Stimulated activated CD8-positive, alpha-beta memory T cell treated with anti-CD3 and anti-CD28 coated beads, Interleukin-12 subunit alpha, Interleukin-12 subunit beta, amount 100 ng/mL, for 1 hour (primary cell): ENCODE results near the gene BAG3.
A peak's percentile ranks its signal among the peaks of the same experiment; 100 is the strongest.
"Not testable (repeated sequence)": the region's sequence is repeated elsewhere in the genome, so short reads cannot be mapped to it uniquely, and the experiment has no call there.

ENCODE experiments used
- DNase-seq: peaks from one replicate; pipeline ENCODE4 v3.0.0-alpha.2; 2020; ENCODE audit warnings: low read depth

BAG3 gene

DNA sequence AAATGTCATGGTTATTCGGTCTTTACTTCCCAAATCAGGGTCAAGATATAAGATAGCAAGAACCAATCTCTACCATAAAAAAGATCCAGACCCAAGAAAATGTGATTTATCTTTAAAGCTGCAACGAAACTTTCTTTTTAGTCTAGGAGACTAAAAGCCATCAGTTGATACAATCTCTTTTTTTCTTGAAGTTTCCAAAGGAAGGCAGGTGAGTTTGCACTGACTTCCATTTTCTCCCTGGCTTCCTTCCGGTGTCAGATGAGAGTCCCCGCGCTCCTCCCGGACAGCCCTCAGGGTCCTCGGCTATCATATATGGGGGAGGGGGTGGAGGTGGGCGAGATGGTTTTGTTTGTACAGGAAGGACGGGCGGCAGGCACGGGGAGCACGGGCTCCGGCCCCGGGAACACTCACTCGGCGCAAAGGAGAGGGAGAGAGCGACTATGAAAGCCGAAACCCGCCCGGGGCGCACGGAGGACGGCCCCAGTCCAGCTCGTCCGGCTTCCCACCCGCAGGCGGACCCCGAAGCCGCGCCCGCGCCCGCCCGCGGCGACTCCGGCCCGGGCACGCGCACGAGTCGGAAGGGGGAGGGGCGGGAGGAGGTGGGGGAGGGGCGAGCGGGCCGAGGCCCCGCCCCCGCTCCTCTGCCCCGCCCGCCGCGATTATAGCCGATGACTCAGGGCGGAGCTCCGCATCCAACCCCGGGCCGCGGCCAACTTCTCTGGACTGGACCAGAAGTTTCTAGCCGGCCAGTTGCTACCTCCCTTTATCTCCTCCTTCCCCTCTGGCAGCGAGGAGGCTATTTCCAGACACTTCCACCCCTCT, at the start of gene BAG3:
Gene BAG3 (plus strand): TSS at position 689 of the 822 bp plus-strand sequence. CDS start 296 bp downstream, outside the sequence.
- DNase-seq = peak; percentile 65

DNA sequence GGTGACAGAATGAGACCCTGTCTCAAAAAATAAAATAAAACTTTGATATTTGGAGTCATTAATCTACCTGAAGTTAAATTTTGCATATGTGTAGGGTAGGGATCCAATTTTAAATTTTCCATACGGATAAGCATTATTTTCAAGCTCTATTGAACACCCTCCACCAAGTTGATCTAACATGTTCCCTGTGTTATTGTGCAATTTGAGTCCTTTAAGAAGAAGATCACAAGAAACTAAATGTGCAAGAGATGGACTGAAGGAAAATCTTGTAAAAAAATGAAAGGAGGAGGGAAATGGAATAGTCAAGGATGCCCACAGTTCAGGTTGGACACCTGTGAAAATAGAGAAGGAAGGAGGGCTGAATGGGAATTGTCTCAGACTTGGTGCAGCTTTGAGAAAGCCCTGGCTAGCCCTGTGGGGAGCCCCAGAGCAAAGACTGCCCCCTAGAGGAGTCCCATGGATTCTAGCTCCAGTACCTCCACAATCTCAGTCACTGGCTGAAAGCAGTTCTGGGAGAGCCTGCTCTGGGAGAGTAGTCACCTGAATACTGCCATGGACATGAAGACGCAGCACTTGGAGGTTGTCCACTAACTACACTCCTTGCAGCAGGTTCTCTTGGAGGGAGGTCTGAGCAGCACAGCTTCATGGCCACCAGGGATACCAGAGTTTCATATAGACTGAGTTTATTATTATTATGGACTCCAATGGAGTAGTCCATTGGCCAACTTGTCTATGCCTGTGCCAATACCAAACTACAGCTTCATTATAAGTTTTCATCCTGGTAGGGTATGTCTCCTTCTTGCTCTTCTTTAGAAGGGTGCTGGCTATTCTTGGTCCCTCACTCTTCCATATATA, 48.7 kb upstream of the BAG3 start:
- no peak for DNase-seq

- DNase-seq = no peak
Measured at GRCh38 chr10:119604468-119604867, 46.7 kb upstream of the BAG3 start.

- no peak for DNase-seq
Measured at GRCh38 chr10:119608316-119609155, 42.6 kb upstream of the BAG3 start.

GRCh38 chr10:119609516-119609915, 41.7 kb upstream of the BAG3 start:
- no peak for DNase-seq

GRCh38 chr10:119611433-119611832, 39.7 kb upstream of the BAG3 start:
- DNase-seq = no peak

DNA sequence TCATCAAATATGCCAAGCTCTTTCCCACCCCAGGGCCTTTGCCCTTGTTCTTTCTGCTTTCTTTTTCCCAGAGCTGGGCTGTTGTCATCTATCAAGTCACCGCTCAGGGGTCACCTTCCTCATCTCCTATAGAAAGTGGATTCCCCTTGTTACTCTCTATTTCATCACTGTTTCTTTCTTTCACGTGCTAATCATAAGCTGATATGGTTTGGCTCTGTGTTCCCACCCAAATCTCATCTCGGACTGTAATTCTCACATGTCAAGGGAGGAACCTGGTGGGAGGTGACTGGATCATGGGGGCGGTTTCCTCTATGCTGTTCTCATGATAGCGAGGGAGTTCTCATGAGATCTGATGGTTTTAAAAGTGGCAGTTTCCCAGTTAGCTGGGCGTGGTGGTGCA, 37.4 kb upstream of the BAG3 start:
- no peak for DNase-seq

DNA sequence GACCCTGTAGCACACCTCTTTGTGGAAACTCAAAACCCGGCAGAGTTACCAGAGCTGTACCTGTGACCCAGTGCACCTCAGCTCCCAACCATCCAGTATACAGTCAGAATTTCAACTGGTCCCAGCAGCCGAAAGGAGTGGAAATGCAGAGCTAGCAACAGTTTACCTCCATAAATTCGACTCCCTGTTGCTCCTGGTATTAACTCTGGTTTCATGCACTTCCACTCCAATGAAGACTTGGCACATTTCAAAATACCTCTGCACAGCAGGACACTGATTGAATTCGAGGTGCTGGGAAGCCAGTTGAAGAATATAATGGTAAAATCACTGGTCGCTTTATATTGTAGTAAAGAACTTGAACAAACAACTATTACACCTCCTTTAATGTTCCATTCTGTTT, 36.5 kb upstream of the BAG3 start:
- no peak for DNase-seq

- no peak for DNase-seq
Measured at GRCh38 chr10:119616882-119617570, 34.2 kb upstream of the BAG3 start.

GRCh38 chr10:119619215-119619614, 32.0 kb upstream of the BAG3 start:
- no peak for DNase-seq

DNA sequence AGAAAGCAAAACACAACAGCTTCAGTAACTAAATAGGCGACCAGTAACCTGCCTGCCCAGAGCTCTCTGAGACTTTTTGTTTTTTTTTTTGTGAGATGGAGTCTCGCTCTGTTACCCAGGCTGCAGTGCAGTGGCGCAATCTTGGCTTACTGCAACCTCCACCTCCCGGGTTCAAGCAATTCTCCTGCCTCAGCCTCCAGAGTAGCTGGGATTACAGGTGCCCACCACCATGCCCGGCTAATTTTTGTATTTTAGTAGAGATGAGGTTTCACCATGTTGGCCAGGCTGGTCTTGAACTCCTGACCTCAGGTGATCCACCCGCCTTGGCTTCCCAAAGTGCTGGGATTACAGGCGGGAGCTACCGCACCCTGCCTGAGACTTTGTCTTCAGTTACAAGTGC, 31.4 kb upstream of the BAG3 start:
- DNase-seq = not testable (repeated sequence)

DNA sequence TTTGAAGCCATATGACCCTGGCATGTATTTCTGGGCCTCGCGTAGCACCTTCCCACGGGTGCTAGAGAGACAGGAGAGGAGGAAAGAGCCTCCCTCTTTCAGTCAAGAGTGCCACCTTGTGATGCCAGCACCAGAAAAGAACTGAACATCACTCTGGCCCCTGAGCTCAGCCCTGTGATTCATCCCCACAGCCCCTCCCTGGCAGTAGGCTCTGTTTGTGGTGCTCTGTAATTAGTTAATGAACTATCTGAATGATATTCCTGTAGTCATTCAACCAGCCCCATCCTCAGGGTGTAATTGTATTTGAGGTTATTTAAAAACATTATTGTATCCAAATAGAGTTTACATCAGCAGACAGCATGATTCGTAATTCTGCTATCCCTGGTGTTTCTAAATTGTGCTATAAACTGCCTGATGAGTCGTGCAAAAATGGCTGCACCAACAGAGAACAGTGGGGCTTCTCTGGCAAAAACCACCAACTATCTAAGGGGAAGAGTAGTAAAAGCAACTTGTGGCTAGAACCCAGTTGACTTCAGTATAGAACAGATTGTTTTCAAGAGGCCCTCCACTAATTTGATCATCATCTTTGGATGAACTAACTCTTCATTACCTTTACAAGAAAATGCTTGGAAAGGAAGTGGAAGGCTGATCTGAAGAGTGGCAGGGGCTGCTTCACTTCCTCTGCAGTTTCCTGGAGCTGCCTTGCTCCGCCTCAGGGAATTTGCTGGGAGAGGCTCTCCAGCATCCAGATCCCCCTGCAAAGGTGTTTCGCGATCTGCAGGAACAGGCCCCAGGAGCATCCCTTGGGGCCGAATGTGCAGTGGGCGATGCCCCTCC, 30.7 kb upstream of the BAG3 start:
- DNase-seq = no peak

- DNase-seq = no peak
Measured at GRCh38 chr10:119621078-119621384, 30.1 kb upstream of the BAG3 start.

DNA sequence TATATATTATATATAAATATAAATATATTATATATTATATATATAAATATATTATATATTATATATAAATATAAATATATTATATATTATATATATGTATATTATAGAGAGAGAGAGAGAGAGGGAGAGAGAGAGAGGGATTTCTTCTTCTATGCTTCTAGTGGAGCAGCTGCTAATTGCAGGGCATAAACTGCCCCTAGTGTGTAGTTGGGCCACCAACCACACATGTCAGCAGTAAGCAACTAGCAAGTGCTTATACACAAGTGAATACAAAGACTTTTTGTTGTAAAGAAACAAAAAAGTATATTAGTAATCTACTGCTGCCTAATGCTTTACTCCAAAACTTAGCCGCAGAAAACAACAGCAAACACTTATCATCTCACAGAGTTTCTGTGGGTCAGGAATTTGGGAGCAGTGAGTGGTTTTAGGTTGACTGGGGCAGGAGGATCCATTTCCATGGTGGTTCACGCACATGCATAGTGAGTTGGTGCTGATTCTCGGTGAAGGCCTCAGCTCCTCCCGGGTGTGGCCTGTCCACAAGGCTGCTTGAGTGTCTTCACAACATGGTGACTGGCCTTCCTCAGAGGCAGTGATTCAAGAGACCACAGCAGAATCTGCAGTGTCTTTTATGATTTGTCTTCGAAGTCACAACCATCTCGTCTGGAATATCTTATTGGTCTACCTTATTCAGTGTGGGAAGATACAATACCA, 25.5 kb upstream of the BAG3 start:
- no peak for DNase-seq

- DNase-seq = no peak
Measured at GRCh38 chr10:119630300-119630699, 20.9 kb upstream of the BAG3 start.

- DNase-seq = no peak
Measured at GRCh38 chr10:119633538-119634218, 17.5 kb upstream of the BAG3 start.

DNA sequence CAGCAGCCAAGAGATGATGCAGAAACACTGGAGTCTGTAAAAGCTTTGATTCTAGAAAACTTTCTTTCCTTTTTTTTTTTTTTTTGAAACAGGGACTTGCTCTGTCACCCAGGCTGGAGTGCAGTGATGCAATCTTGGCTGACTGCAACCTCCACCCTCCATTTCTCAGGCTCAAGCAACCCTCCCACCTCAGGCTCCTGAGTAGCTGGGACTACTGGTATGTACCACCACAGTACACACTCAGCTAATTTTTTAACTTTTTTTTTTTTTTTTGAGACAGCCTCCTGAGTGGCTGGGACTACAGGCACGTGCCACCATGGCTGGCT, 17.0 kb upstream of the BAG3 start:
- no peak for DNase-seq

DNA sequence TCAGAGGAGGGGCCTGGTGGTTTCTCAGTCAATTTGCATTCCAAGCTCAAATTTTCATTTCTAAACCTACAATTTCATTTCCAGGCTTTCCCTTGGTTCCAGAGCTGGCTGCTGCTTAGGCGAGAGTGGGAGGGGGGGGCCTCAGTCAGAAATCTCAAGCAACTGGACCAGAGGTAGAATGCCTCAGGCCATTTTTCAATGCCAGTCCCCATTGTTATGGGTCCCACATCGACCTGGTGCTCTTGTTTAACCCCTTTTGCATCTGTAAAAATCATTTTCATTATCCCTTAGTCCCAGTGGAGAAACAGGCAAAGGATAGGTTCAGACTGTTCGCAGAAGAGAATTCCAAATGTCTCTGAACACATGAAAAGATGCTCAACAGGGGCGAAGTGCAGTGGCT, 13.5 kb upstream of the BAG3 start:
- no peak for DNase-seq

DNA sequence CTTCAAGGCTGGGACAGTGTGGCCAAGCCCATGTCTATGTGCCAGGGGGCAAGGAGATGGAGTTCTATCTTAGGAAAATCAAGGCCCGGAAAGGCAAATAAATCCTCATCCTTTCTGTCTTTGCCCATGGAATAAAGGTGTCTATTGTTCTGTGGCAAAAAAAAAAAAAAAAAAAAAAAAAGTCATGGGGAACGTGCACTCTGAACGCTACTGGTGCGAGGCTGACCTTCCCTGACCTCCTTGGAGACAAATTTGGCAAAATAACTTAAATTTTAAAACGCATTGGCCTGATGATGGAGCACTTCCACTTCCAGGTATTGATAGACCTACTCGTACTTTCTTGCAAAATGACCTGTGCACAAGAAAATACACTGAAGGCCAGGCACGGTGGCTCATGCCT, 12.2 kb upstream of the BAG3 start:
- DNase-seq = no peak

- DNase-seq = no peak
Measured at GRCh38 chr10:119640384-119640783, 10.8 kb upstream of the BAG3 start.
